HS-27A (cell line): ENCODE data around the gene SPATA1.
"Not testable (repeated sequence)": the region's sequence is repeated elsewhere in the genome, so short reads cannot be mapped to it uniquely, and the experiment has no call there.

ENCODE experiments used
- DNase-seq: peaks from one replicate; pipeline ENCODE4 v3.0.0-alpha.2; 2012; ENCODE audit warnings: low read depth, missing footprints

The SPATA1 gene, protein sequence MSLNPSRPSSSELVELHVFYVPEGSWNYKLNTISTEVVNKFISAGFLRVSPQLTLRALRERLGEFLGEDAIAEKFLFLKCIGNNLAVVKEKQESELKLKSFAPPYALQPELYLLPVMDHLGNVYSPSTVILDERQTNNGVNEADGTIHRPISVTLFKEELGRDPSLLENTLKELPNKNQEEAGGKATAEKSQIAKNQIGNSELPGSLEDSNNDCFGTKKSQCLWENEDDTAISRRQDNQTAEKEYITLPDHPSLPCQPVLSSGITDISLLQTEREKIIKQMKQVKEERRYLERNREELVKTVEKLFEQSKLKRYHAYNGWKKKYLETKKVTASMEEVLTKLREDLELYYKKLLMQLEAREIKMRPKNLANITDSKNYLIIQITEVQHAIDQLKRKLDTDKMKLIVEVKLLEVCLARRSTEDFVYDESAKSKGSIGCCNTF

DNA sequence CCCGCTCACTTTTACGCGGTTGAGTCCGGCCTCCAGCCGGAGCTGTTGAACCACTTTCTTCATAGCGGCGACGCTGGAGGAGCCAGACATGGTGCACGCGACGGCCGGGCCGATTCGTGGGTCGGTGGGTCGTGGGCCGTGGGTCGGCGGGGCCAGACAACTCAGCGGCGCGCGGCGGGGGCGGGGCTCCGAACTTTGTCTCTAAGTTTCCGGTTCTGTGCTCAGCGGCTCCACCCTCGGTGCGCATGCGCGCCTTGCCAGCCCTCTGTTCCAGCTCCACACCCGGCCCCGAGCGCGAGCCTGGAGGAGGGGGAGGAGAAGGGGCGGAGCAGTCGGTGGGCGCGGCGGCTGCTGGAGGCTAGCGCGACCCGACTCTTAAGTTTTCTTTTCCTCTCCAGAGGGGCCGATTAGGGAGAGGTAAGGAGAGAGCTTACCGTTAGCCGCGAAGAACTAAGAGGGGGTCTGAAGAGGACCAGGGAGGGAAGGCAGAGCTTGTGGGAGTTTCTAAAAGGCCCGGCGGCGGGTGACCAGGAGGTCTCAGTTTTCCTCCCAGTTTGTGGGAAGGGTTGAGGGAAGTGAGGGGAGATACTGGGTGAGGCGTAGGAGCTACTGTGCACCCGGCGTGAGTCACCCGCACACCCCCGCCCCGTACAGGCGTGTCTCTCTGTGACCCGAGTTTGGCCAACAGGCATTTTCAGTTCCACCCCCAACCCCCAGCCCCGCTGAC lies at the start of gene SPATA1, which contains the start of gene GNG5:
TSS of gene SPATA1 (plus strand) at position 385 of the 727 bp plus-strand sequence. CDS start 9,974 bp downstream, outside the sequence.
TSS of gene GNG5 (minus strand) at position 580 of the 727 bp plus-strand sequence. CDS start at position 90, 490 bp downstream.
- peak; percentile 92 for DNase-seq

DNA sequence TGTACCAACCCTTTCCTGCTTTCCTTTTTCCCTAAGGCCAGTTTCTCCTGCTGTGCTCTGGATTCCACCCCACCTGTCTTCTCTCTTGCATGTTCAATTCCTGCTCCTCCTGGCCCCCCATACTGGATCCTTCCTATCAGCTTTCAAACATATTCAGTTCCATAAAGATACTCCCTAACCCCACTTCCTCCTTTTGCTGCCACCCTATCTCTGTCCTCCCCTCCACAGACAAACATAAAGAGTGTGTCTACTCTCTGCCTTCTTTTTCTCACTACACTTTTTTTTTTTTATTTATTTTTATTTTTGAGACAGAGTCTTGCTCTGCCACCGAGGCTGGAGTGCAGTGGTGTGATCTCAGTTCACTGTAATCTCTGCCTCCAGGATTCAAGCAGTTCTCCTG lies 44.1 kb upstream of the SPATA1 start:
- DNase-seq = no peak

DNA sequence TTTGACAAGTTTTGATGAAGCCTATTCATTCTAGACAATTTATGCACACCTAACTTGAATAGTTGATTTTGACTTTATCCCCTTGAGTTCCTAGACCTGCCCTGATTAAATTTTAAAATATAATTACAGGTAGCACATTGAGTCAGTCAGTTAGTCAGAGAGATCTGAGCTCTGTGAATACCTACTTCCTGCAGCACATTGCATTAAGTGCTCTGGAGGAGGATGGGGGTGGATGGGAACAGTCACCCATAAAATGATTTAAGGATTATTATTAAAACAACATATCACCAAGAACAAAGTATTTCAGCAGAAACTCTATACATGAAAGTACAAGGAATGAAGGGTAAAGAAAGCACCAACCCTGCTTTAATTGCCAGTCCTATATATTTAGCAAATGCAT lies 38.9 kb upstream of the SPATA1 start:
- no peak for DNase-seq

DNA sequence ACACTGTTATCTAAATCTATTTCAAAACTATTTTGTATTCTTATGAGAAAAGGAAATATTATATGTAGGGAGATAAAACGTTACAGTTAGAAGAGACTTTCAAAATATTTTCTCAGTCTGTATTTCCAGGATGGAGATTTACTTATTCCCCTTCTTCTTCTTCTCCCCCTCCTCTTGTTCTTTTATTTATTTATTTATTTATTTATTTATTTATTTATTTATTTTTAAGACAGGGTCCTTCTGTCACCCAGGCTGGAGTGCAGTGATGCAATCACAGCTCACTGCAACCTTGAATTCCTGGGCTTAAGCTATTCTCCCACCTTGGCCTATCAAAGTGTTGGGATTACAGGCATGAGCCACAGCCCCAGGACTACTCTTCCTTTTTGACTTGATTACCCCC lies 30.0 kb upstream of the SPATA1 start:
- DNase-seq = no peak

DNA sequence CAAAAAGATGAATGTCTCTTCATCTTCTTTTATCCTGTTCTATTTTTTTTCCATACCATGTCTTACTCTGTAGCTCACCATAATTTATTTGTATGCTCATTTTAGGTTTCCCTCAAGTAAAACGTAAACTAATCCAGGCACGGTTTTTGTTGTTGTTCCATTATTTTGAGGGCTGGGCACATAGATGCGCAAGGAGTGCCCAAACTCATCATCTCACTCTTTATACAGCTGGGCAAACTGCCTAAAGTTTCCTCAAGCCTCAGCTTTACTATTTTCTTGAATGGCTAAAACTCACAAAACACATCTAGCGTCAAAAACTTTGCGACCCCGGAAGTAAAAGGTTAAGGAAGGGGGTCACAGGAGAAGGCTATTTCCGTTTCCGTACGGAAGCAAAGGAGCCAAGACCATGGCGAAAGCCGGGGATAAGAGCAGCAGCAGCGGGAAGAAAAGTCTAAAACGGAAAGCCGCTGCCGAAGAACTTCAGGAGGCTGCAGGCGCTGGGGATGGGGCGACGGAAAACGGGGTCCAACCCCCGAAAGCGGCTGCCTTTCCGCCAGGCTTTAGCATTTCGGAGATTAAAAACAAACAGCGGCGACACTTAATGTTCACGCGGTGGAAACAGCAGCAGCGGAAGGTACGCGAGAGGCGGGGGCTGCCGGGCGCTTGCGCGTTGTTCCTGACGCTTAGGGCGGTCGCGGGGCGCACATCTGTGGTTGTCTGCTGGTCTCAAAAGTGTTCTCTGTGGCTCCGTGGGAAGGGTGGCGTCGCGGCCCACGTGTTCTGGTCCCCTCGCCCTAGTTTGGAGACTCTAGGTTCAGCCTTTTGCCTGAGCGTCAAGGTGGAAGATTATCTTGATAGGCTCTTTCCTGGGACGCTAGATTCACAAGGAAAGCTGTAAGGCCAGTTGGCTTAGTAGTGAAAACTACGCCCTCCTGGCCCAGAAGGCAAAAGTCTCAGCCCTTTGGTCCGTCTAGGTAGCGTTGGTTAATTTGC lies 27.0 kb upstream of the SPATA1 start, which contains the start of gene RPF1:
TSS of gene RPF1 (plus strand) at position 391 of the 993 bp plus-strand sequence. CDS start at position 407, 16 bp downstream.
- DNase-seq = peak; percentile 77

DNA sequence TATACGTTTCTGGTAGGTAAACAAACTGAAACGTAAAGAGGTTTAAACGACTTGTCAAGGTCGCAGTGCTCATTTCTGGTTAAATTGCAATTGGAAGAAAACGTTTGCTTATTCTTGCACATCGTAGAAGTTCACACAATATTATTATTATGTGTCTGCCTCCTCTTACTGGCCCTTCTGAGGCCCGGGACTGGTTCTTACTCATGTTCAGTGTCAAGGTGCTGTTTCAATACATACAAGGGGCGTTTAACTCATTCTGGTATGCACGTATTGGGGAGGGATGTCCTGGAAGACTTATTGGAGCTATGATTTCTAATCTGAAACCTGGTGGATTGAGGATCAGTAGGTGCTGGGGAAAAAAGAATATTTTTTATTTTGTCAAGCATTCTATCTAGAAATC lies 26.2 kb upstream of the SPATA1 start:
- DNase-seq = no peak

DNA sequence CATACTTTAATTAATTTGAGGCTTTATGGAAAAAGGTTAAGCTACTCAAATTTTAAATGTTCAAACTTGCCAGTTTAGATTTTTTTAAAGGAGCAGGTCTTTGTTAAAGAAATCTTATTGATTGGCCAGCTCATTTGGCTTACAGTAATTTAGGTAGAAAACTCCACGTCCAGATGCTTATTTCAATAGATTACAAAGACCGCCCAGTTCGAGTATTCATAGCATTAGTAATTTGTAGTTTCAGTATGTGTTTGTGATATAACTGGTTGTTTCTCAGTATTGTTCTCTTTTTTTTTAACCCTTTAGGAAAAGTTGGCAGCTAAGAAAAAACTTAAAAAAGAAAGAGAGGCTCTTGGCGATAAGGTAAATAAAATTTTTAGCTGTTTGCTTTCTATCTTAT lies 25.5 kb upstream of the SPATA1 start:
- no peak for DNase-seq

DNA sequence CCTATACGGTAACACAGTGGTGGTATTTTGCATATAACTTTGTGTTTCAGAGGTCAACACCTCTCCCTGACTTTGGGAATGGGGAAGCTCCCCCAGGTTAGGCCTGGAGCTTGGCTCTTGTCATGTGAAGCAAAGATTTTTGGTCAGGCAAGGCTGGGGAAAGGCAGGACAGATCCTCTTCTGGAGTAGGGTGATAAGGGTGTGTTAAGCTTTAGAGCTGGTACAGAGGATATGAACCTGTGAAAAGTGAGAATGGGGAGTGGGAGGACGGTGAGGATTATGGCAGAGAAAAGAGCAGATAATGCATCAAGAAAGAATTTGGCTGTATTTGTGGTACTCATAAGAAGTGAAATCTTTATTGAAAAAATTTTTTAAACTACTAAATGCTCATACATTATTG lies 24.9 kb upstream of the SPATA1 start:
- DNase-seq = no peak

DNA sequence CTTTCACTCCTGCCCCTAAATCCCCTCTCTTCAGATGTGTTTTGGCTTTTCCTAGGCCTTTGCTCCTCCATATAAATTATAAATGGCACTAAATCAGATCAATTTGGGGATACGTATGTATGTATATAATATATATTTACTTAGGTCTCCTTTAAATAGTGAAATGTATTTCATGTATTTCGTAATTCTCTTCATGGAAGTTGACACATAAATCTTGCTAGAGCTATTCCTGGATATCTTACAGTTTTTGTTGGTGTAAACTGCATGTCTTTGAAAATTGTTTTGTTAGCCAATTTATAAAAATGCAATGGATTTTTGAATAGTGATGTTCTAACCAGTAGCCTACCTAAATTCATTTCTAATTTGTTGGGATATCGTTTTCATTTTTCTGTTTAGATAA lies 18.1 kb upstream of the SPATA1 start:
- DNase-seq = no peak

DNA sequence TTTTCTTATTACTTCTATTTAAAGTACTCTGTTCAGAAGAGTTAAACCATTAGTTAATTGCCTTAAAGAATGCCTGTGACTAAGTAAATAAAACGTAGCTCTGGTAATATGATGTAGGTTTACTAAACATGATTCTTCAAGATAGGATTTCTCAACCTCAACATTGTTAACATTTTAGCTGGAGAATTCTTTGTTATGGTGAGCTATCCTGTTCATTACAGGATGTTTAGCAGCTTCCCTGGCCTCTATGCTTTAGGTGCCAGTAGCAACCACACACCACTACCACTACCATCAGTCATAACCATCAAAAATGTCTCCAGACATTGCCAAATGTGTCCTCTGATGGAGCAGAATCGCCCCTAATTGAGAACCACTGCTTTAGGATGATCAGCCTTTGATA lies 16.4 kb upstream of the SPATA1 start:
- no peak for DNase-seq

DNA sequence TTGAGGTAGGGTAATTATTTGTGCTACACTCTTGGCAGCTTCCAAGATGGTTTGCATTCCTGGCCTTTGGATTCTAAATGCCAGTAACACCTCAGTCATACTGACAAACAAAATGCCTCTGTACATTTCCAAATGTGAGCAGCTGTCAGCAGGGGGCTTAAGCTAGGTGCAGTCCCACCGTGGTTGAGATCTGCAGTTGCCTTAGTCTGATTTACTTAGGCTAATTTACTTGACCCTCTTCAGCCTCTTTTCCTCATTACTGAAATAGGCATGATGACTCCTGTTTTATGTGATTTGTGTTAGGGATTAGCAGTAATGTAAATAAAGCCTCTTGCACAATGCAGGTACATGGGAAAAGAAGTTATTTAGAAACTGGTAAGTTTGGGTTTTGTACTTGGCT lies 13.5 kb upstream of the SPATA1 start:
- no peak for DNase-seq

DNA sequence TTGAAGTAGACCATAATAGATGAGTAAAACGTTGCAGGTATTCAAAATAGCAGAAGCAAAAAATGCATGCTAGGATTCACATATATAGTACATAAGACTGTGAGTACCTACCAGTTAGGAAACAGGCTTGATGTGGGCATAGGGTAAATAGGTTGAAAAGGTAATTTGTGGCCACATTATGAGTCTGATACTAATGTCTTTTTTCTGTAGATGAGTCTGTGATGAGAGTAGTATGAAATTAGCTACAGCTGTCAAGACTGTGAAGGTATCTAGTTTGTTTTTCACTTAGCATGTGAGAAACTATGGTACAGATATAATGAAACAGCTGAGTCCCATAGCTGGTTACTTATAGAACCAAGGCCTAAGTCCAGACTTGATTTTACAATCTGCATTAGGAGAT lies 12.4 kb upstream of the SPATA1 start:
- no peak for DNase-seq

DNA sequence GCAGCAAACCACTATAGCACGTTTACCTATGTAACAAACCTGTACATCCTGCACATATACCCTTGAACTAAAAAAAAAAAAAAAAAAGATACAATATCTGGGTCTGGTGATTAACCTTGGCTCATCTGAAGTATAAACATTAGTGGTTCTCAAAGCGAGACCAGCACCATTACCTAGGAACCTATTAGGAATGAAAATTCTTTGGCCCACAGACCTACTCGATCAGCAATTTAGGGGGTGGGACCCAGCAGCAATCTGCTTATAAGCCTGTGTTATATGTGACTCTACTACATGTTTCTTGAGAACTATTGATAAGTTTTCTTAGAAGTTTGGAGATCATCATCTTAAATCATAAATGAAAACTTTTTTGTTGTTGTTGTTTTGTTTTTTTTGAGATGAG lies 9.7 kb upstream of the SPATA1 start:
- no peak for DNase-seq

DNA sequence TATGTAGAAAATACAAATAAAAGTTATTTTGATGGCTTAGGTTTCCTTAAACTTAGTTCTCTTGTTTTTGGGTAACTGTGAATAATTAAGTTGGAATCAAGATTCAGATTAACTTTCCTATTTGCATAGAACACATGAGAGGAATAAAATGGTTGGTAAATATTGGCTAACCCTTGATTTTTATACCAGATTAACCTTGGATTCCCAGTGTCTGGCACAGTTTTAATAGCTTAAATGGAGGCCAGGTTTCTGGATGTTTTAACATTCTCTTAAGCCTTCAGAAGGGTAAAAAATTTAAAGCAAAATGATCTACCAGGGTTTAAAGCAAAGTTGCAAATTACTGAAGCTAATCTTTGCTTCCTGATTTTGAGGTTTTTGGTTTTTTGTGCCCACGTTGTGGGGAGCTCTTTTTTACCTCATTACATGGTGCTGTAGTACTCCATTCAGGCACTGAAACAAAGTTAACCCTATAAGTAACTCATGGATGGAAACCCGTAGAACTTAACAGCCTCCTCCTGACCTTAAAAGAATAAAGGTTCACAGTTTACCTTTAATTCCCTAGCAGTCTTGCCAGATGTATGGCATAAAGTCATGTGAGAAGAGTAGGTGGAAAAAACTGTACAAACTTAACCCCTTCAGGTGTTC lies 8.4 kb upstream of the SPATA1 start:
- DNase-seq = no peak

DNA sequence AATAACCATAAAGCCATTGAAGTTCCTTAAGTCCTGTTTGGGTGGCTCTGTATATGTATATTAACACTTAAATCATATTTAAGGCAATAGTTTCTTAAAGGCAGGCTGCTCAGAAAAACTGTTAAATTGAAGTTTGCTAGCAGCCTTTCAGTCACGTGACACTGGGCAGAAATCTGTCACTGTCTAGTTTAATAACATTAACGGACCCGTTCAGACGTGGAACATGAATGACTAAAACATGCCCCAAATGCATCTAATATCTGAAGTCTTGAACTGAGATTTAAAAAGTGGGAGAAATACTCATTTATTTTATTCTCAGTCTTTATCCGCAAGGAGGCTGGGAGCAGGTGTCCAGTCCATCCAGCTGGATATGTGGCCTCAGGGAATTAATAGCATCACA lies 3.3 kb upstream of the SPATA1 start:
- no peak for DNase-seq

DNA sequence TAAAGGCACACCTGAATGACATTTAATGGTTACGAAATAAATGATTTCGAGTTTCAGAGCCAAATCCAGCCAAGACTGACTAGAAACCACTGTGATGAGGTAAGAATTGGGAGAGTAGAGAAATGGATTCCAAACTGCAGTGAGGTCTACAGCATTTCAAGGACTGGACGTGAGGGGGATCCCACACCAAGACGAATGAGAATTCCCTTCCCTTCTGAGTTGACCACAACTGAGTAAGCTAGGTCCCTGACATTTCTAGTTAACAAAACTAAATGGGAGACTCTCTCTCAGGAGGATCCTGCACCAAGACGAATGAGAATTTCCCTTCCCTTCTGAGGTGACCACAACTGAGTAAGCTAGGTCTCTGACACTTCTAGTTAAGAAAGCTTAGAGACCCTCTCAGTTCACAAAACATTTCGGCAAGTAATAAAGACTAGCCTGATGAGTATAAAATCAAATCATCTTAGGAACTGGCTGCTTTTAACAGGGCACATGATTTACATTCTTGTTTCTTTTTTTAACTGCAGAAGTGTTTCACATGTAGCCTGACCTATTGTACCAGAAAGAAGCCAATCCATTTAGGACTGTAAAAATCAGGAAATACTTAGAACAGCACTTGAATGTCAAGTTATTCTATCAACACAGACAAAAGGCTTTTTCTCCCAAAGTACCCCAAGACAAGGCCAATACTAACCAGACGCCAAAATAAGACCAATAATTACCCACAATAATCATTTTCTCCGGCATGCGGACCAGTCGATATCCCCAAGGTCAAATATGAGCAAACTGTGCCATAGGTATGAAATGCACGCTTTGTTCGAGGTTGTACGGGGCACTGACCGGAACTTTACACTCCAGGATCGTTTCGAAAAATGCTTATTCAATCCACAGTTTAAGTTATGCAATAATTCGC lies 1.4 kb upstream of the SPATA1 start:
- peak; percentile 29 for DNase-seq

DNA sequence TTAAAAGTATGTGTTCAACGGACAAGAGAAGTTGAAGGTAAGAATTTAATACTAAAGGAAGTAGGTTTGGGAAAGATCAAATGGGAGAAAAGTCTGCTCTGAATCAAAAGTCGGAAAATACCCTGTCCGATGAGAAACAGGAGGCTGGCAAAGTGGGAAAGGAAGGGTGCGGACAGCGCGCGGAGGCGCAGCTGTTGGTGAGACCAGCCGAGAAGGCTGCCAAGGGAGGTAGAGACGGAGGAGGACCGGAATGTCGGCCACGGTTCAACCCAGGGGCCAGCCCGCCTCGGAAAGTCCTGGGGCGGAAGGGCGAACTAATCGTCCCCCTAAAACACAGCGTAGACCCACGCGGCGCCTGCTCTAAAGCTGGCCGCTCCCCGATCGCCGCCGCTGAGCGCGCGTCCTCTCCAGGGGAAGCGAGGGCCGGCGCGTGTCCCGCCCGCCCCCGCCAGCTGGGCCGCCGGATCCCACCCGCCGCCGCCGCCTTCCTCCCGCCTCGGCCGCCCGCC lies 639 bp upstream of the SPATA1 start:
- DNase-seq = peak; percentile 59

DNA sequence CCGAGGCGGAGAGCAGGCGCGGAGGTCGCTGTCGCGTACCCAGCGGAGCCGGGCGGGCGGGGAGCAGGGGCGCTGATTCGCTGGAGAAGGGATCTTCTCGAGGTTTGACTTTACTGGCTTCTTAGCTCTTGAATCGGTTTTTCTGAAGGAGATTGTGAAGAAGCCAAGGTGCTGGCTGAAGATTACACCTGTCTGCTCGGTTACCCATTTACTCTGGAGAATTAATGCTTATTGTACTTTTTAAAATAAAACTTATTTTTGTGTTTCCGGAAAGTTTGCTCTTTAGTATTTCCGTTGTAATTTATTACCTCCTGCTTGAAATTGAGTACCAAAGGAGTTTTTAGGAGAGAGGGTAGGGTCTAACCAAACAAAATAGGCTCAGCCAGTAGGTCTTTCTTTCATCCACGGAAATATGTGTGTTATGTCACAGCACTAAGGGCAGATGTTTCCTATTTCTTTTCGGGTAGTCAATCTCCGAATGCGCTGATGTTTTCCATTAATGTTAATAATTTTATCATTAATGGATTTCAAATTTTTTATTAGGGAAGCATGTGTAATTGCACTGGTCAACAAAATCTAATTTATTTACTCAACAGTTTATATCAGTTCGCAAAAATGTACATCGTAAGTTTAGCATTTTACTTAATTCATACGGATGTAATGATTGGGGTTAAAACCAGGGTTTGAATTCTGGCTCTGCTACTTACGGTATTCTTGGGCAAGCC lies 705 bp downstream of the SPATA1 start:
- DNase-seq = no peak

DNA sequence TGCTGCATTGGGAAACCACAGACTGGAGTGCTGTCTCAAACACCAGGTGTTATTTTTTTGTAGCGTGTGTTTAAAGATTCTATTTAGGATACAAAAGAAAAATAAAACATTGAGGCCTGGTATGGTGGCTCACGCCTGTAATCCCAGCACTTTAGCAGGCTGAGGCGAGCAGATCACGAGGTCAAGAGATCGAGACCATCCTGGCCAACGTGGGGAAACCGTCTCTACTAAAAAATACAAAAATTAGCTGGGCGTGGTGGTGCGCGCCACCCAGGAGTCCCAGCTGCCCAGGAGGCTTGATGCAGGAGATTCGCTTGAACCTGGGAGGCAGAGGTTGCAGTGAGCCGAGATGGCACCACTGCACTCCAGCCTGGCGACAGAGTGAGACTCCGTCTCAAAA lies 1.7 kb downstream of the SPATA1 start:
- not testable (repeated sequence) for DNase-seq
